GM18867 (cell line): ENCODE measurements around the gene FTH1.
A peak's percentile ranks its signal among the peaks of the same experiment; 100 is the strongest.
"Not testable (repeated sequence)": the region's sequence is repeated elsewhere in the genome, so short reads cannot be mapped to it uniquely, and the experiment has no call there.

Experiments
- ATAC-seq: cut with Tn5 transposase; IDR thresholded peaks from one replicate; pipeline ENCODE4 v1.9.1; 2021; ENCODE audit warnings: mild to moderate bottlenecking, moderate library complexity; ENCODE audit not compliant: unreplicated experiment

FTH1 gene

GRCh38 chr11:61967116-61967923 lies at the start of gene FTH1:
Gene FTH1 (minus strand): TSS chr11:61967634. CDS start chr11:61967425, 209 bp downstream.
- ATAC-seq = peak; percentile 67

GRCh38 chr11:62015615-62016014 lies 48.2 kb upstream of the FTH1 start:
- no peak for ATAC-seq

GRCh38 chr11:62013537-62014476 lies 46.4 kb upstream of the FTH1 start:
- ATAC-seq = no peak

GRCh38 chr11:62012832-62013461 lies 45.5 kb upstream of the FTH1 start:
- no peak for ATAC-seq

- no peak for ATAC-seq
These were observed 45.0 kb upstream of the FTH1 start for GRCh38 chr11:62012451-62012831.

GRCh38 chr11:62011881-62012280 lies 44.4 kb upstream of the FTH1 start:
- ATAC-seq = no peak

- ATAC-seq = no peak
These were observed 43.6 kb upstream of the FTH1 start for GRCh38 chr11:62010935-62011528.

GRCh38 chr11:62008193-62008592 lies 40.8 kb upstream of the FTH1 start:
- ATAC-seq = no peak

- no peak for ATAC-seq
These were observed 37.0 kb upstream of the FTH1 start for GRCh38 chr11:62004473-62004872.

- ATAC-seq = not testable (repeated sequence)
These were observed 34.8 kb upstream of the FTH1 start for GRCh38 chr11:62002283-62002682.

GRCh38 chr11:62001450-62002191 lies 34.2 kb upstream of the FTH1 start:
- no peak for ATAC-seq

- ATAC-seq = no peak
These were observed 33.4 kb upstream of the FTH1 start for GRCh38 chr11:62000539-62001446.

- ATAC-seq = no peak
These were observed 31.9 kb upstream of the FTH1 start for GRCh38 chr11:61999141-61999975.

GRCh38 chr11:61996933-61997332 lies 29.5 kb upstream of the FTH1 start:
- ATAC-seq = no peak

- ATAC-seq = no peak
These were observed 27.5 kb upstream of the FTH1 start for GRCh38 chr11:61994981-61995380.

GRCh38 chr11:61985869-61986268 lies 18.4 kb upstream of the FTH1 start:
- no peak for ATAC-seq

GRCh38 chr11:61983419-61983818 lies 16.0 kb upstream of the FTH1 start:
- ATAC-seq = no peak

- ATAC-seq = no peak
These were observed 13.5 kb upstream of the FTH1 start for GRCh38 chr11:61980783-61981541.
